Activated CD8-positive, alpha-beta memory T cell treated with anti-CD3 and anti-CD28 coated beads for 36 hours (primary cell): ENCODE measurements around the gene EMID1. TPM values are rescaled to one million over a fixed set of nuclear protein-coding genes. Genes with fewer than 3 reads are reported as not detected.

Experiments used
- CTCF ChIA-PET: fragments of 350-600 bp; sonication (Branson Sonifier 250); formaldehyde crosslinking; loops from one replicate; lab custom pipeline; 2021; ENCODE audit warnings: antibody characterized with exemption; lab: Charles Lee
- POLR2A ChIA-PET: fragments of 350-600 bp; sonication (Branson Sonifier 250); formaldehyde crosslinking; loops from one replicate; lab custom pipeline; 2021; ENCODE audit warnings: antibody characterized with exemption; lab: Charles Lee
- total RNA-seq, 2 experiments: library from RNA; stranded (reverse); gene quantifications; one replicate each; pipeline ENCODE4 v1.2.3, GENCODE V29; 2021

Gene EMID1
- total RNA-seq, 2 experiments from 2014 or later, result not detected

GRCh38 chr22:29190918-29191317, 14.8 kb upstream of the EMID1 start:
- POLR2A ChIA-PET, result no interaction called here
- CTCF ChIA-PET, result no interaction called here

GRCh38 chr22:29193021-29193420, 12.7 kb upstream of the EMID1 start:
- ChIA-PET CTCF (interaction anchor here (0.7 kb wide), 1 partner anchor 683 kb away, joined by 3 read pairs; no protein-coding TSS in a partner anchor), POLR2A (no interaction called here)

- ChIA-PET CTCF (no interaction called here), POLR2A (no interaction called here)
These were observed 11.5 kb upstream of the EMID1 start for GRCh38 chr22:29194184-29194583.

GRCh38 chr22:29195118-29195963, 10.4 kb upstream of the EMID1 start:
- POLR2A ChIA-PET, result no interaction called here

GRCh38 chr22:29195964-29196666, 9.6 kb upstream of the EMID1 start:
- CTCF ChIA-PET, result interaction anchor here (0.7 kb wide), 1 partner anchor 54 kb away, joined by 3 read pairs; no protein-coding TSS in a partner anchor
- POLR2A ChIA-PET, result no interaction called here

More at GRCh38 chr22:29195118-29195963, 10.4 kb upstream of the EMID1 start:
- CTCF ChIA-PET, result no interaction called here

GRCh38 chr22:29197096-29197495, 8.6 kb upstream of the EMID1 start:
- ChIA-PET CTCF (no interaction called here), POLR2A (no interaction called here)

GRCh38 chr22:29198240-29198639, 7.5 kb upstream of the EMID1 start:
- CTCF ChIA-PET, result no interaction called here
- POLR2A ChIA-PET, result no interaction called here

- CTCF ChIA-PET, result no interaction called here
- POLR2A ChIA-PET, result no interaction called here
These were observed 5.8 kb upstream of the EMID1 start for GRCh38 chr22:29199702-29200400.

- ChIA-PET POLR2A (no interaction called here), CTCF (no interaction called here)
These were observed 4.8 kb upstream of the EMID1 start for GRCh38 chr22:29200901-29201300.

- ChIA-PET POLR2A (no interaction called here), CTCF (interaction anchor here (0.7 to 2.1 kb wide), 2 partner anchors 44 to 49 kb away, joined by 3 to 11 read pairs; no protein-coding TSS in a partner anchor)
These were observed 3.9 kb upstream of the EMID1 start for GRCh38 chr22:29201782-29202181.

GRCh38 chr22:29202212-29203192, 3.2 kb upstream of the EMID1 start:
- CTCF ChIA-PET, result interaction anchor here (0.7 to 2.1 kb wide), 2 partner anchors 43 to 49 kb away, joined by 3 to 11 read pairs; no protein-coding TSS in a partner anchor
- POLR2A ChIA-PET, result no interaction called here

GRCh38 chr22:29203488-29204454, 1.9 kb upstream of the EMID1 start:
- CTCF ChIA-PET, result interaction anchor here (0.5 to 2.1 kb wide), 2 partner anchors 42 to 582 kb away, joined by 4 to 11 read pairs; no protein-coding TSS in a partner anchor
- POLR2A ChIA-PET, result interaction anchor here (0.8 kb wide), 1 partner anchor 997 kb away, joined by 3 read pairs; no protein-coding TSS in a partner anchor

GRCh38 chr22:29204455-29205183, 1.1 kb upstream of the EMID1 start:
- CTCF ChIA-PET, result interaction anchor here (0.5 to 2.0 kb wide), 2 partner anchors 41 to 364 kb away, joined by 3 to 8 read pairs; no protein-coding TSS in a partner anchor
- POLR2A ChIA-PET, result interaction anchor here (0.8 kb wide), 1 partner anchor 996 kb away, joined by 3 read pairs; no protein-coding TSS in a partner anchor

- ChIA-PET CTCF (interaction anchor here (0.5 to 2.0 kb wide), 3 partner anchors 11 to 364 kb away, joined by 3 to 8 read pairs (median 3); no protein-coding TSS in a partner anchor), POLR2A (no interaction called here)
These were observed 473 bp upstream of the EMID1 start for GRCh38 chr22:29205252-29205593.

- ChIA-PET CTCF (interaction anchor here (2.0 kb wide), 1 partner anchor 39 kb away, joined by 8 read pairs; no protein-coding TSS in a partner anchor), POLR2A (no interaction called here)
These were observed 911 bp downstream of the EMID1 start for GRCh38 chr22:29206372-29207242.

GRCh38 chr22:29207243-29207550, 1.5 kb downstream of the EMID1 start:
- ChIA-PET POLR2A (no interaction called here), CTCF (no interaction called here)
